Measurements from ENCODE around the gene ITGA11.
A peak's percentile ranks its signal among the peaks of the same experiment; 100 is the strongest.

The ITGA11 gene

GRCh38 chr15:68310178-68310803 is 121.7 kb downstream of the ITGA11 start:
- DNase-seq: no peak

GRCh38 chr15:68309024-68309423 is 122.9 kb downstream of the ITGA11 start:
- no peak for DNase-seq

GRCh38 chr15:68307131-68307928 is 124.6 kb downstream of the ITGA11 start:
- DNase-seq: no peak

GRCh38 chr15:68305420-68305871 is 126.5 kb downstream of the ITGA11 start:
- DNase-seq: no peak

- no peak for DNase-seq
Observed at GRCh38 chr15:68304589-68305337, 127.2 kb downstream of the ITGA11 start.

GRCh38 chr15:68303560-68304436 is 128.2 kb downstream of the ITGA11 start:
- no peak for DNase-seq

GRCh38 chr15:68303134-68303533 is 128.8 kb downstream of the ITGA11 start:
- no peak for DNase-seq

GRCh38 chr15:68302729-68303128 is 129.2 kb downstream of the ITGA11 start:
- DNase-seq: no peak

GRCh38 chr15:68301301-68301700 is 130.7 kb downstream of the ITGA11 start:
- no peak for DNase-seq

GRCh38 chr15:68300115-68300940 is 131.6 kb downstream of the ITGA11 start:
- no peak for DNase-seq

GRCh38 chr15:68299436-68299835 is 132.5 kb downstream of the ITGA11 start:
- DNase-seq: no peak

- peak in 1 of 2 donors; percentile 54 for DNase-seq
Observed at GRCh38 chr15:68298882-68299381, 133.0 kb downstream of the ITGA11 start.

- no peak for DNase-seq
Observed at GRCh38 chr15:68298336-68298735, 133.6 kb downstream of the ITGA11 start.

GRCh38 chr15:68295014-68295805 is 136.8 kb downstream of the ITGA11 start:
- DNase-seq: no peak

GRCh38 chr15:68292967-68293366 is 139.0 kb downstream of the ITGA11 start:
- no peak for DNase-seq

- DNase-seq: no peak
Observed at GRCh38 chr15:68292157-68292781, 139.7 kb downstream of the ITGA11 start.

- no peak for DNase-seq
Observed at GRCh38 chr15:68290715-68291114, 141.2 kb downstream of the ITGA11 start.

- no peak for DNase-seq
Observed at GRCh38 chr15:68289621-68290352, 142.2 kb downstream of the ITGA11 start.

GRCh38 chr15:68289057-68289456 is 142.9 kb downstream of the ITGA11 start:
- DNase-seq: no peak

Data from CD4-positive, alpha-beta T cell treated with Interferon alpha-2 for 1 hour (primary cell).